ENCODE measurements around the gene TNFRSF21. TPM values are rescaled to one million over a fixed set of nuclear protein-coding genes. Genes with fewer than 3 reads are reported as not detected.
A peak's percentile ranks its signal among the peaks of the same experiment; 100 is the strongest.

TNFRSF21 gene, protein sequence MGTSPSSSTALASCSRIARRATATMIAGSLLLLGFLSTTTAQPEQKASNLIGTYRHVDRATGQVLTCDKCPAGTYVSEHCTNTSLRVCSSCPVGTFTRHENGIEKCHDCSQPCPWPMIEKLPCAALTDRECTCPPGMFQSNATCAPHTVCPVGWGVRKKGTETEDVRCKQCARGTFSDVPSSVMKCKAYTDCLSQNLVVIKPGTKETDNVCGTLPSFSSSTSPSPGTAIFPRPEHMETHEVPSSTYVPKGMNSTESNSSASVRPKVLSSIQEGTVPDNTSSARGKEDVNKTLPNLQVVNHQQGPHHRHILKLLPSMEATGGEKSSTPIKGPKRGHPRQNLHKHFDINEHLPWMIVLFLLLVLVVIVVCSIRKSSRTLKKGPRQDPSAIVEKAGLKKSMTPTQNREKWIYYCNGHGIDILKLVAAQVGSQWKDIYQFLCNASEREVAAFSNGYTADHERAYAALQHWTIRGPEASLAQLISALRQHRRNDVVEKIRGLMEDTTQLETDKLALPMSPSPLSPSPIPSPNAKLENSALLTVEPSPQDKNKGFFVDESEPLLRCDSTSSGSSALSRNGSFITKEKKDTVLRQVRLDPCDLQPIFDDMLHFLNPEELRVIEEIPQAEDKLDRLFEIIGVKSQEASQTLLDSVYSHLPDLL
- 106 and 120 TPM in 2 replicates for total RNA-seq (2014; rRNA removed)
- Bru-seq, nascent RNA: percentile 99 among the genes with signal in this experiment
- percentile 93 among the genes with signal in this experiment for BruChase-seq, experiment 1, labeled RNA remaining after a 6-hour chase
- percentile 92 among the genes with signal in this experiment for BruChase-seq, experiment 2, labeled RNA remaining after a 2-hour chase
- long read RNA-seq, transcript TNFRSF21-201 (6 exons, 3,595 nt): major isoform, 800 of 1,151 reads
- long read RNA-seq, partial matches to known transcripts: 315 of 1,151 reads
- long read RNA-seq, other reads (novel, unspliced or antisense): 36 of 1,151 reads

GRCh38 chr6:47309291-47310130, at the start of gene TNFRSF21:
Gene TNFRSF21 (minus strand): TSS chr6:47309905. CDS start chr6:47309511, 394 bp downstream.
- peaks cover 53% of the 10 kb centered on the region for H3K79me2 ChIP-seq (ENCODE audit: low read length)
- H2AFZ ChIP-seq (ENCODE audit: low read length): peak within 1 kb of the TSS; percentile 86
- BruUV-seq (replicated peaks): no TSS peak
- ChIA-PET CTCF (interaction anchor here (0.7 kb wide), 2 partner anchors 207 to 213 kb away, joined by 3 read pairs; no protein-coding TSS in a partner anchor), POLR2A (ENCODE audit: unreplicated experiment) (interaction anchor here (0.5 kb wide), 1 partner anchor 142 kb away, joined by 3 read pairs; no protein-coding TSS in a partner anchor)
- H3K4me2 ChIP-seq (ENCODE audit: low read length): peak within 1 kb of the TSS; percentile 93
- peaks cover 33% of the 10 kb centered on the region for H3K4me1 ChIP-seq (ENCODE audit: insufficient read depth, low read length)
- no peaks in the 10 kb centered on the region for H3K9me2 ChIP-seq (replicated peaks; ENCODE audit: low read length)
- ATAC-seq (peak; percentile 89), DNase-seq (peak; percentile 95)
- peak within 1 kb of the TSS; percentile 99 for H3K9ac ChIP-seq (ENCODE audit: low read length)
- H4K20me1 ChIP-seq (ENCODE audit: low read length): peaks cover 48% of the 10 kb centered on the region
- H3K36me3 ChIP-seq (ENCODE audit: low read depth, low read length): peaks cover 17% of the 10 kb centered on the region
- H3K27me3 ChIP-seq (ENCODE audit: low read length): no peaks in the 10 kb centered on the region
- peak within 1 kb of the TSS; percentile 95 for H3K4me3 ChIP-seq (ENCODE audit: low read length)
- intact Hi-C loops (cut with micrococcal nuclease): loop anchor here (1.0 to 10.0 kb wide), 9 partner anchors 58 to 455 kb away; partner anchors contain the start of gene ADGRF1
- TF ChIP-seq EZH2 (IDR thresholded peaks at IDR 0.05; ENCODE audit: low read length, unreplicated experiment) (no peak), CTCF (conservative IDR thresholded peaks at IDR 0.05; ENCODE audit: low read depth, low read length) (peak; percentile 85)
- no peaks in the 10 kb centered on the region for H3K9me3 ChIP-seq (ENCODE audit: low read length)
- H3K27ac ChIP-seq (ENCODE audit: low read length): peak within 1 kb of the TSS; percentile 81
- H3F3A ChIP-seq (ENCODE audit: low read length, unreplicated experiment): no peaks in the 10 kb centered on the region

DNA sequence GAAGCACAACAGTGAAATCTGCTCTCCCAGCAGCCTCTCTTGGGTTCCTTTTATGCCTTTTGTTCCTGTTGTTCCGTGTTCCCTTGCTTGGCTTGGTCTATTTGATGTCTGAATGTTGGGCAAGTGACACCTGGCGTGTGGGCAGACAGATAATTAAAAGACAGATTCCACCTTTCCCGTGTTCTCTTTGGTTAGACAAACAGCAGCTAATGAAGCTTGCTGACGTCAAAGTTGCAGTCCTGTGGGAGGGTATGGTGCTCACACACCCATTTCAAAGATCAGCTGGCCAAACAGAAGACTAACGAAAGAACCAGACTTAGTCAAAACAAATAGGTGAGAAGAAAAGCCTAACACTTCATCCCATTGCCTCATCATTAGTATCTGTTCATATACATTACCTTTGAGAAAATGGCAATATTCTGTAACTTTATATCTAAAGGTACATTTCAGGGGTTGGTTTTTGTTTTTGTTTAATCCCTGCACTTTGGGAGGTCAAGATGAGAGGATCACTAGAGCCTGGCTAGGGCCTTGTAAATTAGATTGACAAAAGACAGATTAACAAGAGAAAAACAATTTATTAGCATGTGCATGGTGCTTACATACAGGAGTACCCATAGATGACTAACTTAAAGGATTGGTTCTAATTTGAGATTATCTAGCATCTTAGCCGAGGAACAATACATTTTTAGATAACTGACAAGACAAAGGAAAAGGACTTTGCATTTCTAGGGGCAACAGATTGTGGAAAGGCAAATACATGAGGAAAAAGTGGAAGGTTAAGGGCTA, 48.9 kb upstream of the TNFRSF21 start:
- no peak for TF ChIP-seq EZH2phosphoT487 (IDR thresholded peaks at IDR 0.05; ENCODE audit: borderline replicate concordance, low read length)
- no peak for TF ChIP-seq CTCF (conservative IDR thresholded peaks at IDR 0.05; ENCODE audit: low read depth, low read length)
- no peak for TF ChIP-seq EZH2 (IDR thresholded peaks at IDR 0.05; ENCODE audit: low read length, unreplicated experiment)
- Histone ChIP-seq H3K27ac (ENCODE audit: low read length) (no peak overlapping the region), H4K20me1 (ENCODE audit: low read length) (no peaks in the 10 kb centered on the region), H3K36me3 (ENCODE audit: low read depth, low read length) (no peaks in the 10 kb centered on the region), H3K9ac (ENCODE audit: low read length) (no peak overlapping the region), H3K4me1 (ENCODE audit: insufficient read depth, low read length) (peaks cover 13% of the 10 kb centered on the region), H3F3A (ENCODE audit: low read length, unreplicated experiment) (no peaks in the 10 kb centered on the region), H3K4me3 (ENCODE audit: low read length) (no peak overlapping the region), H3K27me3 (ENCODE audit: low read length) (no peaks in the 10 kb centered on the region), H3K9me3 (ENCODE audit: low read length) (no peaks in the 10 kb centered on the region), H3K9me2 (replicated peaks; ENCODE audit: low read length) (peaks cover 7% of the 10 kb centered on the region; the same call in 1 of the 2 replicates), H3K79me2 (ENCODE audit: low read length) (no peaks in the 10 kb centered on the region), H3K4me2 (ENCODE audit: low read length) (no peak overlapping the region), H2AFZ (ENCODE audit: low read length) (no peak overlapping the region)
- POLR2A ChIA-PET (ENCODE audit: unreplicated experiment): no interaction called here
- ATAC-seq (no peak), DNase-seq (no peak)
- intact Hi-C loops (cut with micrococcal nuclease): no loop called here
- CTCF ChIA-PET: no interaction called here
- no TSS peak for BruUV-seq (replicated peaks)
